GM12878 (cell line): ENCODE results near the gene ABCC5.

Experiments used
- HCFC1 ChIP-seq: fragments of 150-350 bp; IDR thresholded peaks from 2 replicates; pipeline ENCODE4 v1.6.1; 2014; ENCODE audit warnings: low read length
- KAT2A ChIP-seq: conservative IDR thresholded peaks from 2 replicates; pipeline ENCODE4 v1.6.1; 2011; ENCODE audit warnings: low read depth, low read length; ENCODE audit not compliant: control insufficient read depth
- PAX8 ChIP-seq: fragments of 450-650 bp; IDR thresholded peaks from 2 replicates; pipeline ENCODE4 v1.6.1; 2017; ENCODE audit warnings: mild to moderate bottlenecking, moderate library complexity
- POLR2A ChIP-seq: IDR thresholded peaks from 2 replicates; pipeline ENCODE4 v1.6.1; 2011; ENCODE audit warnings: low read depth, mild to moderate bottlenecking, low read length
- RAD21 ChIP-seq: IDR thresholded peaks from 2 replicates; pipeline ENCODE4 v1.6.1; 2011; ENCODE audit warnings: mild to moderate bottlenecking, low read depth, low read length, moderate library complexity; ENCODE audit not compliant: insufficient read depth
- SIN3A ChIP-seq: IDR thresholded peaks from 2 replicates; pipeline ENCODE4 v1.6.1; 2012; ENCODE audit warnings: low read depth, low read length, improper control_type of control experiment
- SIX5 ChIP-seq: IDR thresholded peaks from 2 replicates; pipeline ENCODE4 v1.6.1; 2011; ENCODE audit warnings: mild to moderate bottlenecking, low read depth, low read length, moderate library complexity; ENCODE audit not compliant: severe bottlenecking
- SRF ChIP-seq, 2 experiments: IDR thresholded peaks; 2 replicates each; pipeline ENCODE4 v1.6.1; 2011; ENCODE audit warnings: low read depth in 2 of 2, low read length in 2 of 2, mild to moderate bottlenecking in 1 of 2, moderate library complexity in 1 of 2
- TF ChIP-seq, protein P1 (sequence below), 3 experiments: IDR thresholded peaks in 2 of 3; conservative IDR thresholded peaks in 1 of 3; 2 replicates each; pipeline ENCODE4 v1.5.1; 2011; ENCODE audit warnings: low read depth in 3 of 3, low read length in 3 of 3, mild to moderate bottlenecking in 3 of 3, control low read depth in 2 of 3, moderate library complexity in 2 of 3, inconsistent platforms in 1 of 3, mixed read lengths in 1 of 3; ENCODE audit not compliant: control insufficient read depth in 2 of 3, insufficient read depth in 1 of 3; ENCODE audit errors: extremely low read depth in 1 of 3

DNA sequence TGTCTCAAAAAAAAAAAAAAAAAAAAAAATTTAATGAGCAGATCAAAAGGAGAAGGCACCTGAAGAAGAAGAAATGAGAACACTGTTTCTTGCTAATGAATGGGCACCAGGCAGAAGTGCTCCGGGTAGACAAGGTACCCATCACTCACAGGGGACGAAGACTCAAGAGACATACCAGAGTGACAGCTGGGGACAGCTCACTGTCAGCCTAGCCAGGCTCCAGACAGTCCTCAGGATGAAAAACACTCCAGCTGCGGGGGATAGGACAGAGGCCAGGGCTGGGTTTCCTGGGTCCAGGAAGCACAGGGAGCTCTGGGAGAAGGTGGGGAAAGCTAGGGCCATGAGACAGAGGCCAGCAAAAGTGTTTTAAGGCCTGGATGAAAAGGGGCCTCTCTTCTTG lies 84.5 kb downstream of the ABCC5 start:
- TF ChIP-seq, protein P1, sequence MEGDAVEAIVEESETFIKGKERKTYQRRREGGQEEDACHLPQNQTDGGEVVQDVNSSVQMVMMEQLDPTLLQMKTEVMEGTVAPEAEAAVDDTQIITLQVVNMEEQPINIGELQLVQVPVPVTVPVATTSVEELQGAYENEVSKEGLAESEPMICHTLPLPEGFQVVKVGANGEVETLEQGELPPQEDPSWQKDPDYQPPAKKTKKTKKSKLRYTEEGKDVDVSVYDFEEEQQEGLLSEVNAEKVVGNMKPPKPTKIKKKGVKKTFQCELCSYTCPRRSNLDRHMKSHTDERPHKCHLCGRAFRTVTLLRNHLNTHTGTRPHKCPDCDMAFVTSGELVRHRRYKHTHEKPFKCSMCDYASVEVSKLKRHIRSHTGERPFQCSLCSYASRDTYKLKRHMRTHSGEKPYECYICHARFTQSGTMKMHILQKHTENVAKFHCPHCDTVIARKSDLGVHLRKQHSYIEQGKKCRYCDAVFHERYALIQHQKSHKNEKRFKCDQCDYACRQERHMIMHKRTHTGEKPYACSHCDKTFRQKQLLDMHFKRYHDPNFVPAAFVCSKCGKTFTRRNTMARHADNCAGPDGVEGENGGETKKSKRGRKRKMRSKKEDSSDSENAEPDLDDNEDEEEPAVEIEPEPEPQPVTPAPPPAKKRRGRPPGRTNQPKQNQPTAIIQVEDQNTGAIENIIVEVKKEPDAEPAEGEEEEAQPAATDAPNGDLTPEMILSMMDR (IDR thresholded peaks at IDR 0.05 in 2 of 3, conservative IDR thresholded peaks at IDR 0.05 in 1 of 3; ENCODE audit: control insufficient read depth in 2 of 3, extremely low read depth in 1 of 3, insufficient read depth in 1 of 3, low read depth in 3 of 3, low read length in 3 of 3), result no peak
- TF ChIP-seq POLR2A (no peak), SIX5 (no peak), SRF (IDR thresholded peaks at IDR 0.05; ENCODE audit: low read depth in 2 of 2, low read length in 2 of 2) (no peak), RAD21 (no peak), KAT2A (no peak), PAX8 (no peak), SIN3A (no peak), HCFC1 (no peak)
